HepG2 (cell line): ENCODE results near the gene PLAGL2. TPM values are rescaled to one million over a fixed set of nuclear protein-coding genes. Genes with fewer than 3 reads are reported as not detected.

Experiments used
- CHD2 ChIP-seq: IDR thresholded peaks from 2 replicates; pipeline ENCODE4 v1.6.1; 2011; ENCODE audit warnings: low read depth, low read length, improper control_type of control experiment
- GLMP ChIP-seq: sonication (generic); formaldehyde crosslinking; IDR thresholded peaks from 2 replicates; pipeline ENCODE4 v1.9.0; 2021; ENCODE audit warnings: missing genetic modification reagents, mild to moderate bottlenecking, borderline replicate concordance
- GTF2F1 ChIP-seq: fragments of 150-350 bp; IDR thresholded peaks from 2 replicates; pipeline ENCODE4 v1.6.1; 2014; ENCODE audit warnings: low read length
- KLF12 ChIP-seq: sonication (generic); formaldehyde crosslinking; IDR thresholded peaks from 2 replicates; pipeline ENCODE4 v1.4.0; 2020; ENCODE audit warnings: missing genetic modification reagents, borderline replicate concordance
- MIXL1 ChIP-seq: IDR thresholded peaks from 2 replicates; pipeline ENCODE4 v1.6.1; 2016
- NONO ChIP-seq, 2 experiments: fragments of 450-650 bp in 1 of 2; sonication (generic) in 1 of 2; formaldehyde crosslinking in 1 of 2; IDR thresholded peaks in 1 of 2; conservative IDR thresholded peaks in 1 of 2; 2 replicates each; pipeline versions ENCODE4 v1.6.1 to v1.8.0; 2017 to 2022; ENCODE audit warnings: mild to moderate bottlenecking in 1 of 2, missing genetic modification reagents in 1 of 2, moderate library complexity in 1 of 2
- NR2F1 ChIP-seq, 2 experiments: fragments of 450-650 bp in 1 of 2; formaldehyde crosslinking in 1 of 2; IDR thresholded peaks; 2 replicates each; pipeline versions ENCODE4 v1.5.0 to v1.6.1; 2016 to 2020; ENCODE audit warnings: mild to moderate bottlenecking in 1 of 2, missing compliant biosample characterization in 1 of 2, missing genetic modification reagents in 1 of 2, moderate library complexity in 1 of 2
- POLR2A ChIP-seq, 2 experiments: IDR thresholded peaks; 2 replicates each; pipeline ENCODE4 v1.6.1; 2011; ENCODE audit warnings: low read depth in 2 of 2, low read length in 2 of 2, mild to moderate bottlenecking in 1 of 2, moderate library complexity in 1 of 2; ENCODE audit not compliant: insufficient read depth in 1 of 2
- PRDM10 ChIP-seq: sonication (generic); formaldehyde crosslinking; IDR thresholded peaks from 2 replicates; pipeline ENCODE4 v1.4.0; 2020; ENCODE audit warnings: low read depth, missing genetic modification reagents
- SMAD1 ChIP-seq: sonication (generic); formaldehyde crosslinking; IDR thresholded peaks from 2 replicates; pipeline ENCODE4 v1.4.0; 2020; ENCODE audit warnings: missing genetic modification reagents, low read depth, mild to moderate bottlenecking, borderline replicate concordance
- ZC3H13 ChIP-seq: sonication (generic); formaldehyde crosslinking; IDR thresholded peaks from 2 replicates; pipeline ENCODE4 v1.8.1; 2023; ENCODE audit warnings: mild to moderate bottlenecking, missing genetic modification reagents, moderate library complexity
- ZNF274 ChIP-seq: sonication (generic); formaldehyde crosslinking; IDR thresholded peaks from 2 replicates; pipeline ENCODE4 v1.5.1; 2020; ENCODE audit warnings: mild to moderate bottlenecking, missing genetic modification reagents
- ZNF552 ChIP-seq: sonication (generic); formaldehyde crosslinking; IDR thresholded peaks from 2 replicates; pipeline ENCODE4 v1.9.0; 2022; ENCODE audit warnings: missing genetic modification reagents, mild to moderate bottlenecking, borderline replicate concordance
- ZNF674 ChIP-seq: sonication (generic); formaldehyde crosslinking; IDR thresholded peaks from 2 replicates; pipeline ENCODE4 v1.5.0; 2020; ENCODE audit warnings: low read depth, mild to moderate bottlenecking, missing genetic modification reagents
- ZNF691 ChIP-seq: sonication (generic); formaldehyde crosslinking; IDR thresholded peaks from 2 replicates; pipeline ENCODE4 v1.4.0; 2020; ENCODE audit warnings: missing genetic modification reagents, low read depth, mild to moderate bottlenecking, borderline replicate concordance
- ZNF780A ChIP-seq: sonication (generic); formaldehyde crosslinking; IDR thresholded peaks from 2 replicates; pipeline ENCODE4 v1.8.0; 2022; ENCODE audit warnings: mild to moderate bottlenecking, missing genetic modification reagents, moderate library complexity
- polyA plus RNA-seq, 8 experiments: library from polyadenylated mRNA; depleted of rRNA in 3 of 8; stranded (reverse) in 7 of 8; unstranded in 1 of 8; fragments of >200 nt; fragmentation: Illumina TruSeq in 4 of 8; extraction: Trizol in 4 of 8; gene quantifications; 2 replicates each; pipeline versions ENCODE4 v1.2.1 to v1.2.3, GENCODE V29; 2011 to 2016; ENCODE audit warnings: low read depth in 4 of 8, missing spikeins in 1 of 8, mixed read lengths in 1 of 8; ENCODE audit not compliant: insufficient read depth in 1 of 8
- total RNA-seq, 5 experiments: library from RNA; depleted of rRNA; stranded (reverse); fragments of >200 nt; fragmentation: Illumina TruSeq; extraction: Trizol; gene quantifications; 2 replicates each; pipeline ENCODE4 v1.2.3, GENCODE V29; 2016; ENCODE audit warnings: low read depth in 1 of 5

PLAGL2 gene
- total and polyA plus RNA-seq, 2 of the 13 experiments (the other 11 are each of a cell fraction or from before 2014, with no cell fraction given): 15.2 to 15.3 TPM

GRCh38 chr20:32189691-32190615 is 17.6 kb downstream of the PLAGL2 start (continued):
- no peak for TF ChIP-seq ZNF552 (CRISPR knock-in tag)
- TF ChIP-seq ZNF674 (CRISPR knock-in tag): no peak
- TF ChIP-seq GLMP (CRISPR knock-in tag): no peak
- TF ChIP-seq MIXL1 (CRISPR knock-in tag): no peak
- TF ChIP-seq SMAD1 (CRISPR knock-in tag): no peak
- TF ChIP-seq CHD2: no peak
- TF ChIP-seq ZNF780A (CRISPR knock-in tag): no peak
- no peak for TF ChIP-seq GTF2F1
- TF ChIP-seq KLF12 (CRISPR knock-in tag): no peak
- TF ChIP-seq NR2F1 (CRISPR knock-in tag; IDR thresholded peaks at IDR 0.05): no peak
- TF ChIP-seq NONO (IDR thresholded peaks at IDR 0.05): no peak
- TF ChIP-seq NONO (CRISPR knock-in tag; conservative IDR thresholded peaks at IDR 0.05): 0 out of 2 replicates have a peak, but pooled peaks have one; percentile 19
- TF ChIP-seq POLR2A (IDR thresholded peaks at IDR 0.05; ENCODE audit: insufficient read depth in 1 of 2, low read depth in 2 of 2, low read length in 2 of 2): peak in 1 of 2 experiments; percentile 7; a peak in 2 of 4 replicates
- no peak for TF ChIP-seq ZNF274 (CRISPR knock-in tag)
- no peak for TF ChIP-seq ZNF691 (CRISPR knock-in tag)
- TF ChIP-seq ZC3H13: 0 out of 2 replicates have a peak, but pooled peaks have one; percentile 19
- no peak for TF ChIP-seq PRDM10
